ENCODE data around the gene DLGAP1. TPM values are rescaled to one million over a fixed set of nuclear protein-coding genes. Genes with fewer than 3 reads are reported as not detected.

DLGAP1 gene
- total RNA-seq, 1 donor from 2014 or later, result 7.7 TPM

GRCh38 chr18:3873211-3873610 lies 581.9 kb downstream of the DLGAP1 start:
- Mint-ChIP-seq H3K9me3 (ENCODE audit: low read depth) (no peaks in the 10 kb centered on the region), H3K36me3 (ENCODE audit: low read depth) (no peaks in the 10 kb centered on the region), H3K4me3 (ENCODE audit: unreplicated experiment) (no peak overlapping the region), H3K27ac (ENCODE audit: unreplicated experiment) (no peak overlapping the region), H3K4me1 (ENCODE audit: low read depth) (peaks cover 5% of the 10 kb centered on the region), H3K27me3 (ENCODE audit: low read depth) (peaks cover 12% of the 10 kb centered on the region)
- TF ChIP-seq CTCF (IDR thresholded peaks at IDR 0.05), result peak; percentile 15
- no peak for DNase-seq (ENCODE audit: low spot score)

GRCh38 chr18:3872641-3873040 lies 582.5 kb downstream of the DLGAP1 start:
- Mint-ChIP-seq H3K27ac (ENCODE audit: unreplicated experiment) (no peak overlapping the region), H3K9me3 (ENCODE audit: low read depth) (no peaks in the 10 kb centered on the region), H3K36me3 (ENCODE audit: low read depth) (no peaks in the 10 kb centered on the region), H3K4me1 (ENCODE audit: low read depth) (peaks cover 11% of the 10 kb centered on the region), H3K27me3 (ENCODE audit: low read depth) (peaks cover 12% of the 10 kb centered on the region), H3K4me3 (ENCODE audit: unreplicated experiment) (no peak overlapping the region)
- TF ChIP-seq CTCF (IDR thresholded peaks at IDR 0.05), result no peak
- no peak for DNase-seq (ENCODE audit: low spot score)

- Mint-ChIP-seq H3K4me3 (ENCODE audit: unreplicated experiment) (no peak overlapping the region), H3K27me3 (ENCODE audit: low read depth) (peaks cover 9% of the 10 kb centered on the region), H3K36me3 (ENCODE audit: low read depth) (no peaks in the 10 kb centered on the region), H3K27ac (ENCODE audit: unreplicated experiment) (no peak overlapping the region), H3K9me3 (ENCODE audit: low read depth) (no peaks in the 10 kb centered on the region), H3K4me1 (ENCODE audit: low read depth) (peaks cover 16% of the 10 kb centered on the region)
- no peak for TF ChIP-seq CTCF (IDR thresholded peaks at IDR 0.05)
- no peak for DNase-seq (ENCODE audit: low spot score)
Measured at GRCh38 chr18:3871687-3872086, 583.4 kb downstream of the DLGAP1 start.

- Mint-ChIP-seq H3K4me1 (ENCODE audit: low read depth) (peaks cover 16% of the 10 kb centered on the region), H3K4me3 (ENCODE audit: unreplicated experiment) (no peak overlapping the region), H3K27me3 (ENCODE audit: low read depth) (peaks cover 9% of the 10 kb centered on the region), H3K27ac (ENCODE audit: unreplicated experiment) (no peak overlapping the region), H3K36me3 (ENCODE audit: low read depth) (no peaks in the 10 kb centered on the region), H3K9me3 (ENCODE audit: low read depth) (no peaks in the 10 kb centered on the region)
- TF ChIP-seq CTCF (IDR thresholded peaks at IDR 0.05), result no peak
- no peak for DNase-seq (ENCODE audit: low spot score)
Measured at GRCh38 chr18:3870914-3871313, 584.2 kb downstream of the DLGAP1 start.

- peak; percentile 79 for TF ChIP-seq CTCF (IDR thresholded peaks at IDR 0.05)
- Mint-ChIP-seq H3K4me1 (ENCODE audit: low read depth) (peaks cover 16% of the 10 kb centered on the region), H3K9me3 (ENCODE audit: low read depth) (no peaks in the 10 kb centered on the region), H3K36me3 (ENCODE audit: low read depth) (no peaks in the 10 kb centered on the region), H3K27me3 (ENCODE audit: low read depth) (peaks cover 9% of the 10 kb centered on the region), H3K27ac (ENCODE audit: unreplicated experiment) (no peak overlapping the region), H3K4me3 (ENCODE audit: unreplicated experiment) (no peak overlapping the region)
- DNase-seq (ENCODE audit: low spot score), result no peak
Measured at GRCh38 chr18:3869848-3870247, 585.3 kb downstream of the DLGAP1 start.
